VCaP (cell line): ENCODE data around the gene PRM1.

Source experiments
- H3K27ac ChIP-seq: fragments of 450-650 bp; 2 replicates; pipeline ENCODE4 v1.5.1; 2017
- CTCF ChIP-seq: fragments of 450-650 bp; conservative IDR thresholded peaks from 2 replicates; pipeline ENCODE4 v1.5.1; 2017; ENCODE audit warnings: mild to moderate bottlenecking, moderate library complexity

Gene PRM1

GRCh38 chr16:11272484-11272883 is 8.6 kb downstream of the PRM1 start:
- TF ChIP-seq CTCF, result no peak

GRCh38 chr16:11271610-11272009 is 9.5 kb downstream of the PRM1 start:
- no peak for TF ChIP-seq CTCF
- no peak overlapping the region for H3K27ac ChIP-seq

More at GRCh38 chr16:11272484-11272883, 8.6 kb downstream of the PRM1 start:
- no peak overlapping the region for H3K27ac ChIP-seq

GRCh38 chr16:11270602-11271162 is 10.4 kb downstream of the PRM1 start:
- TF ChIP-seq CTCF, result no peak
- H3K27ac ChIP-seq, result no peak overlapping the region

GRCh38 chr16:11268921-11269375 is 12.2 kb downstream of the PRM1 start, which contains the start of gene TNP2:
TNP2 (minus strand) TSS chr16:11269325; CDS start chr16:11269262, 63 bp downstream.
- H3K27ac ChIP-seq, result no peak within 1 kb of the TSS
- no peak for TF ChIP-seq CTCF

GRCh38 chr16:11265124-11265523 is 16.0 kb downstream of the PRM1 start:
- H3K27ac ChIP-seq, result no peak overlapping the region
- no peak for TF ChIP-seq CTCF

GRCh38 chr16:11264155-11264832 is 16.8 kb downstream of the PRM1 start:
- H3K27ac ChIP-seq, result no peak overlapping the region
- TF ChIP-seq CTCF, result no peak

GRCh38 chr16:11263737-11264136 is 17.4 kb downstream of the PRM1 start:
- no peak overlapping the region for H3K27ac ChIP-seq
- TF ChIP-seq CTCF, result no peak
